ENCODE measurements around the gene RGS8. TPM values are rescaled to one million over a fixed set of nuclear protein-coding genes. Genes with fewer than 3 reads are reported as not detected.
A peak's percentile ranks its signal among the peaks of the same experiment; 100 is the strongest.

Gene RGS8
- total RNA-seq, 1 experiment from 2014 or later, result not detected

DNA sequence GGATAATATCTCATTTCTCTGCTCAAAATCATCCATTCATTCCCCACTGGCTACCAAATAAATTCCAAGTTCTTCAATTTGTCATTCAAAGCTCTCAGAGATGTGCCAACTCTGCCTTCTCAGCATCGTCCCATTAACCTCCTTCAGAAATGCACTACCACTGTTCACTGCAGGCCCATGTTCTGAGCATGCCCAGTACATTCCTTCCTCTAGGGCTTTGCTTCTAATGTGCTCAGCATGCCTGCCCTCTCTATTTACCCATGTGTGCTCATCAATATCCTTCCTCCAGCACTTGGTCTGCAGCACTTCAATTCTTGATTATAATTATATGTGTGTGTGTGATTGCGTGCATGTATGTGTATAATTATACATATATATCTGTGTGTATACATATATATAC, 36.1 kb upstream of the RGS8 start:
- H3K27ac Mint-ChIP-seq (ENCODE audit: low read depth, unreplicated experiment), result no peak overlapping the region
- H3K4me3 Mint-ChIP-seq (ENCODE audit: unreplicated experiment), result no peak overlapping the region
- intact Hi-C loops (cut with micrococcal nuclease), result no loop called here
- ChIA-PET CTCF (interaction anchor here (0.5 to 0.8 kb wide), 3 partner anchors 108 to 515 kb away, joined by 3 read pairs; no protein-coding TSS in a partner anchor), POLR2A (no interaction called here)
- H3K4me1 Mint-ChIP-seq (ENCODE audit: insufficient read depth, unreplicated experiment), result peaks cover 10% of the 10 kb centered on the region
- H3K27me3 Mint-ChIP-seq (ENCODE audit: insufficient read depth, unreplicated experiment), result no peaks in the 10 kb centered on the region
- H3K36me3 Mint-ChIP-seq (ENCODE audit: insufficient read depth, unreplicated experiment), result no peaks in the 10 kb centered on the region
- DNase-seq (ENCODE audit: unreplicated experiment), result peak; percentile 21
- no TSS peak for BruUV-seq (replicated peaks)
- H3K9me3 Mint-ChIP-seq (ENCODE audit: unreplicated experiment), result no peaks in the 10 kb centered on the region
- TF ChIP-seq CTCF (IDR thresholded peaks at IDR 0.05; ENCODE audit: unreplicated experiment), result peak; percentile 4

GRCh38 chr1:182719553-182719952, 35.2 kb upstream of the RGS8 start:
- Mint-ChIP-seq H3K4me1 (ENCODE audit: insufficient read depth, unreplicated experiment) (peaks cover 10% of the 10 kb centered on the region), H3K9me3 (ENCODE audit: unreplicated experiment) (no peaks in the 10 kb centered on the region), H3K27me3 (ENCODE audit: insufficient read depth, unreplicated experiment) (no peaks in the 10 kb centered on the region), H3K36me3 (ENCODE audit: insufficient read depth, unreplicated experiment) (no peaks in the 10 kb centered on the region), H3K4me3 (ENCODE audit: unreplicated experiment) (no peak overlapping the region), H3K27ac (ENCODE audit: low read depth, unreplicated experiment) (no peak overlapping the region)
- intact Hi-C loops (cut with micrococcal nuclease), result no loop called here
- no peak for TF ChIP-seq CTCF (IDR thresholded peaks at IDR 0.05; ENCODE audit: unreplicated experiment)
- no TSS peak for BruUV-seq (replicated peaks)
- CTCF ChIA-PET, result interaction anchor here (0.6 to 0.8 kb wide), 2 partner anchors 57 to 124 kb away, joined by 3 read pairs; no protein-coding TSS in a partner anchor
- no peak for DNase-seq (ENCODE audit: unreplicated experiment)
- POLR2A ChIA-PET, result interaction anchor here (0.7 kb wide), 1 partner anchor 630 kb away, joined by 5 read pairs; no protein-coding TSS in a partner anchor

GRCh38 chr1:182718311-182718710, 33.9 kb upstream of the RGS8 start:
- Mint-ChIP-seq H3K4me1 (ENCODE audit: insufficient read depth, unreplicated experiment) (peaks cover 10% of the 10 kb centered on the region), H3K4me3 (ENCODE audit: unreplicated experiment) (no peak overlapping the region), H3K36me3 (ENCODE audit: insufficient read depth, unreplicated experiment) (no peaks in the 10 kb centered on the region), H3K27me3 (ENCODE audit: insufficient read depth, unreplicated experiment) (no peaks in the 10 kb centered on the region), H3K9me3 (ENCODE audit: unreplicated experiment) (no peaks in the 10 kb centered on the region), H3K27ac (ENCODE audit: low read depth, unreplicated experiment) (no peak overlapping the region)
- ChIA-PET CTCF (interaction anchor here (0.6 kb wide), 1 partner anchor 1546 kb away, joined by 3 read pairs; no protein-coding TSS in a partner anchor), POLR2A (interaction anchor here (0.6 kb wide), 2 partner anchors 59 to 1878 kb away, joined by 3 read pairs; no protein-coding TSS in a partner anchor)
- no peak for TF ChIP-seq CTCF (IDR thresholded peaks at IDR 0.05; ENCODE audit: unreplicated experiment)
- no TSS peak for BruUV-seq (replicated peaks)
- DNase-seq (ENCODE audit: unreplicated experiment), result no peak
- intact Hi-C loops (cut with micrococcal nuclease), result no loop called here

DNA sequence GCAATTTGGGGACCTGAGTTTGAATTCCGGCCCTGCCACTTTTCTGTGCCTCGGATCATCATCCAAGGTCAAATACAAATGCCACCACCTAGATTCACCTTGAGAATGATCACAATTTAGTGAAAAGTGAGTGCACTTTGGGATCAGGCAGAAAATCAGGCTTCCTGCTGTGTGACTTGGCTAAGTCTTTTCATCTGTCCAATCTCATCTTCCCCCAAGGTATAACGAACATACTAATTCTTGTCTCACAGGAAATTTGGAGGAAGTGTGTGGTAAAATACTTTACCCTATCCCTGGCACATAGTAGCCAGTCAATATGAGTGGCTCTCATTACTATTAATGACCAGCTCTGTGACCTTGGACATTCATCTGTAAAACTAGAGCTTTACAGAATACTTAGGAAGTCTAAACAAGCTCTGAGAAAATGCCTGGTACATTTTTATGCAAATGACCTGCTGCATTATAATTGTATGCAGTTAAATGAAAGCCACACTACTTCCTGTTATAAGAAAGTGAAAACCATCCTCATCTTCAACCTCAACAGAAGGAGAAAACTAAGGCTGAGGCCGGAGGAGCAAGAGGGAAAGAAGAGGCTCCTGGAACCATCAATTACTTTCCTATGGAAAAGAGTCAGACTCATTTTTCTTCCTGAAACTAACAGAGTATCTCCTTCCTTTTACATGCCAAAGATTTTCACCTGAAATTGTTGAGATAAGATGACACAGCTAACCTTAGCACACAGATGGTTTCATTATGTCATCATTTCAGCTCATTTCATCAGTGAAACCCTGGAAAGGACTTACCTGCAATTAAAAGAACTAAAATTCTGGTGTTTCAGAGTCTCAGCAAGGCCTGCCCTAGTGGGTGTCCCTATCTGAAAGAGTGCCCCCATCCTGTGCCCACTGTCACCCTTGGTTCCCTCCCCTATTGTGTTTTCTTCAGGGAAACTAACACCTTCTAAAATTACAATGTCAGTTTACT, 32.6 kb upstream of the RGS8 start:
- Mint-ChIP-seq H3K9me3 (ENCODE audit: unreplicated experiment) (no peaks in the 10 kb centered on the region), H3K36me3 (ENCODE audit: insufficient read depth, unreplicated experiment) (no peaks in the 10 kb centered on the region), H3K4me1 (ENCODE audit: insufficient read depth, unreplicated experiment) (peaks cover 10% of the 10 kb centered on the region), H3K4me3 (ENCODE audit: unreplicated experiment) (no peak overlapping the region), H3K27me3 (ENCODE audit: insufficient read depth, unreplicated experiment) (no peaks in the 10 kb centered on the region), H3K27ac (ENCODE audit: low read depth, unreplicated experiment) (no peak overlapping the region)
- ChIA-PET POLR2A (interaction anchor here (0.6 to 1.2 kb wide), 4 partner anchors 10 to 31 kb away, joined by 3 to 7 read pairs (median 4); no protein-coding TSS in a partner anchor), CTCF (interaction anchor here (0.6 kb wide), 1 partner anchor 1547 kb away, joined by 3 read pairs; no protein-coding TSS in a partner anchor)
- intact Hi-C loops (cut with micrococcal nuclease), result no loop called here
- no peak for DNase-seq (ENCODE audit: unreplicated experiment)
- TF ChIP-seq CTCF (IDR thresholded peaks at IDR 0.05; ENCODE audit: unreplicated experiment), result no peak
- BruUV-seq (replicated peaks), result TSS peak; percentile 68
